ENCODE measurements around the gene CSNK1E.

GRCh38 chr22:38257181-38257580 lies 60.1 kb downstream of the CSNK1E start:
- no peak for TF ChIP-seq POLR2A (IDR thresholded peaks at IDR 0.05)
- no peak for TF ChIP-seq CTCF (IDR thresholded peaks at IDR 0.05)
